HepG2 (cell line): ENCODE data around the gene ATP6V1F. TPM values are rescaled to one million over a fixed set of nuclear protein-coding genes. Genes with fewer than 3 reads are reported as not detected.
A peak's percentile ranks its signal among the peaks of the same experiment; 100 is the strongest.

Experiments
- ETV5 ChIP-seq: IDR thresholded peaks from 2 replicates; pipeline ENCODE4 v1.6.1; 2018; ENCODE audit warnings: missing biosample characterization, missing genetic modification reagents, inconsistent platforms, borderline replicate concordance
- GABPA ChIP-seq, 2 experiments: IDR thresholded peaks; 2 replicates each; pipeline ENCODE4 v1.6.1; 2011 to 2016; ENCODE audit warnings: low read depth in 2 of 2, low read length in 1 of 2, missing biosample characterization in 1 of 2, missing genetic modification characterization in 1 of 2
- GLI4 ChIP-seq: sonication (generic); formaldehyde crosslinking; IDR thresholded peaks from 2 replicates; pipeline ENCODE4 v1.5.1; 2020; ENCODE audit warnings: missing genetic modification reagents, mild to moderate bottlenecking, moderate library complexity, borderline replicate concordance
- HNF4G ChIP-seq, 2 experiments: sonication (generic) in 1 of 2; formaldehyde crosslinking in 1 of 2; IDR thresholded peaks; 2 replicates each; pipeline versions ENCODE4 v1.4.0 to v1.6.1; 2011 to 2020; ENCODE audit warnings: borderline replicate concordance in 2 of 2, low read depth in 2 of 2, mild to moderate bottlenecking in 2 of 2, low read length in 1 of 2, missing genetic modification reagents in 1 of 2, moderate library complexity in 1 of 2
- KAT8 ChIP-seq: IDR thresholded peaks from 2 replicates; pipeline ENCODE4 v1.6.1; 2016; ENCODE audit warnings: missing genetic modification reagents, missing compliant biosample characterization
- MIER2 ChIP-seq: IDR thresholded peaks from 2 replicates; pipeline ENCODE4 v1.6.1; 2016; ENCODE audit warnings: missing biosample characterization, missing genetic modification reagents
- MTF2 ChIP-seq: sonication (generic); formaldehyde crosslinking; IDR thresholded peaks from 2 replicates; pipeline ENCODE4 v1.5.0; 2020; ENCODE audit warnings: missing genetic modification reagents, borderline replicate concordance
- NAIF1 ChIP-seq: sonication (generic); formaldehyde crosslinking; IDR thresholded peaks from 2 replicates; pipeline ENCODE4 v1.5.0; 2020; ENCODE audit warnings: mild to moderate bottlenecking, missing genetic modification reagents, borderline replicate concordance
- NFKB2 ChIP-seq: sonication (generic); formaldehyde crosslinking; IDR thresholded peaks from 2 replicates; pipeline ENCODE4 v1.4.0; 2020; ENCODE audit warnings: missing genetic modification reagents, borderline replicate concordance
- PITX1 ChIP-seq: sonication (generic); formaldehyde crosslinking; IDR thresholded peaks from 2 replicates; pipeline ENCODE4 v1.5.1; 2020; ENCODE audit warnings: mild to moderate bottlenecking, missing genetic modification reagents
- SAP130 ChIP-seq: IDR thresholded peaks from 2 replicates; pipeline ENCODE4 v1.6.1; 2016; ENCODE audit warnings: low read depth
- TCF7 ChIP-seq: sonication (generic); IDR thresholded peaks from 2 replicates; pipeline ENCODE4 v1.6.1; 2016; ENCODE audit warnings: antibody characterized with exemption, low read depth
- TEAD3 ChIP-seq: optimal IDR thresholded peaks from 2 replicates; pipeline ENCODE3; 2016; ENCODE audit warnings: borderline replicate concordance
- TFAP4 ChIP-seq: sonication (generic); IDR thresholded peaks from 2 replicates; pipeline ENCODE4 v1.6.1; 2016; ENCODE audit warnings: low read depth, borderline replicate concordance
- TRIM24 ChIP-seq: sonication (generic); formaldehyde crosslinking; IDR thresholded peaks from 2 replicates; pipeline ENCODE4 v1.8.0; 2022; ENCODE audit warnings: mild to moderate bottlenecking, missing genetic modification reagents
- UBTF ChIP-seq: sonication (generic); formaldehyde crosslinking; IDR thresholded peaks from 2 replicates; pipeline ENCODE4 v1.4.0; 2020; ENCODE audit warnings: mild to moderate bottlenecking, missing genetic modification reagents
- WIZ ChIP-seq: sonication (generic); formaldehyde crosslinking; IDR thresholded peaks from 2 replicates; pipeline ENCODE4 v1.5.1; 2020; ENCODE audit warnings: mild to moderate bottlenecking, missing genetic modification reagents
- ZBTB7A ChIP-seq: sonication (generic); formaldehyde crosslinking; IDR thresholded peaks from 2 replicates; pipeline ENCODE4 v1.8.0; 2022; ENCODE audit warnings: mild to moderate bottlenecking, missing genetic modification reagents
- ZFX ChIP-seq: sonication (generic); formaldehyde crosslinking; IDR thresholded peaks from 2 replicates; pipeline ENCODE4 v1.4.0; 2020; ENCODE audit warnings: mild to moderate bottlenecking, low read depth, missing genetic modification reagents, moderate library complexity
- ZNF256 ChIP-seq: sonication (generic); formaldehyde crosslinking; conservative IDR thresholded peaks from 2 replicates; pipeline ENCODE4 v1.4.0; 2020; ENCODE audit warnings: missing genetic modification reagents
- ZNF350 ChIP-seq: sonication (generic); formaldehyde crosslinking; IDR thresholded peaks from 2 replicates; pipeline ENCODE4 v1.4.0; 2020; ENCODE audit warnings: mild to moderate bottlenecking, low read depth, missing genetic modification reagents, borderline replicate concordance
- ZNF562 ChIP-seq: sonication (generic); formaldehyde crosslinking; IDR thresholded peaks from 2 replicates; pipeline ENCODE4 v1.8.0; 2022; ENCODE audit warnings: missing genetic modification reagents, borderline replicate concordance
- ZNF616 ChIP-seq: sonication (generic); formaldehyde crosslinking; IDR thresholded peaks from 2 replicates; pipeline ENCODE4 v1.5.0; 2020; ENCODE audit warnings: low read depth, mild to moderate bottlenecking, missing genetic modification reagents
- ZNF746 ChIP-seq: sonication (generic); formaldehyde crosslinking; IDR thresholded peaks from 2 replicates; pipeline ENCODE4 v1.8.0; 2022; ENCODE audit warnings: mild to moderate bottlenecking, missing genetic modification reagents
- ZNF788 ChIP-seq: sonication (generic); formaldehyde crosslinking; IDR thresholded peaks from 2 replicates; pipeline ENCODE4 v1.5.0; 2020; ENCODE audit warnings: mild to moderate bottlenecking, missing genetic modification reagents, borderline replicate concordance
- ZSCAN12 ChIP-seq: sonication (generic); formaldehyde crosslinking; IDR thresholded peaks from 2 replicates; pipeline ENCODE4 v1.9.0; 2021; ENCODE audit warnings: mild to moderate bottlenecking, missing genetic modification reagents
- ZSCAN29 ChIP-seq: sonication (generic); formaldehyde crosslinking; conservative IDR thresholded peaks from 2 replicates; pipeline ENCODE4 v1.4.0; 2020; ENCODE audit warnings: mild to moderate bottlenecking, missing genetic modification reagents
- polyA plus RNA-seq, 8 experiments: library from polyadenylated mRNA; depleted of rRNA in 3 of 8; stranded (reverse) in 7 of 8; unstranded in 1 of 8; fragments of >200 nt; fragmentation: Illumina TruSeq in 4 of 8; extraction: Trizol in 4 of 8; gene quantifications; 2 replicates each; pipeline versions ENCODE4 v1.2.1 to v1.2.3, GENCODE V29; 2011 to 2016; ENCODE audit warnings: low read depth in 4 of 8, missing spikeins in 1 of 8, mixed read lengths in 1 of 8; ENCODE audit not compliant: insufficient read depth in 1 of 8
- total RNA-seq, 5 experiments: library from RNA; depleted of rRNA; stranded (reverse); fragments of >200 nt; fragmentation: Illumina TruSeq; extraction: Trizol; gene quantifications; 2 replicates each; pipeline ENCODE4 v1.2.3, GENCODE V29; 2016; ENCODE audit warnings: low read depth in 1 of 5

ATP6V1F gene
- total and polyA plus RNA-seq, 2 of the 13 experiments (the other 11 are each of a cell fraction or from before 2014, with no cell fraction given), result 87.2 to 132 TPM

GRCh38 chr7:128883622-128884448 lies 21.2 kb downstream of the ATP6V1F start (continued):
- TF ChIP-seq TRIM24 (CRISPR knock-in tag) (no peak), ZNF256 (peak; percentile 56; the same call in 1 of the 2 replicates), PITX1 (CRISPR knock-in tag) (0 out of 2 replicates have a peak, but pooled peaks have one; percentile 26), ZBTB7A (CRISPR knock-in tag) (peak; percentile 50; the same call in 1 of the 2 replicates), TCF7 (no peak), NAIF1 (CRISPR knock-in tag) (0 out of 2 replicates have a peak, but pooled peaks have one; percentile 13), HNF4G (IDR thresholded peaks at IDR 0.05; ENCODE audit: borderline replicate concordance, low read depth, low read length) (0 out of 2 replicates have a peak, but pooled peaks have one; percentile 5), HNF4G (CRISPR knock-in tag; IDR thresholded peaks at IDR 0.05; ENCODE audit: borderline replicate concordance, low read depth) (no peak), KAT8 (CRISPR knock-in tag) (peak; percentile 44; the same call in 1 of the 2 replicates), TEAD3 (CRISPR knock-in tag) (no peak), NFKB2 (CRISPR knock-in tag) (peak; percentile 83; the same call in 1 of the 2 replicates), ETV5 (CRISPR knock-in tag) (peak; percentile 72), ZSCAN29 (CRISPR knock-in tag) (no peak), UBTF (CRISPR knock-in tag) (0 out of 2 replicates have a peak, but pooled peaks have one; percentile 23), ZFX (CRISPR knock-in tag) (peak; percentile 73), ZNF746 (CRISPR knock-in tag) (peak; percentile 49; the same call in 1 of the 2 replicates), ZNF788 (CRISPR knock-in tag) (peak; percentile 15; the same call in 1 of the 2 replicates), MIER2 (CRISPR knock-in tag) (no peak), WIZ (CRISPR knock-in tag) (no peak), MTF2 (peak; percentile 70; the same call in 1 of the 2 replicates), TFAP4 (peak; percentile 46; the same call in 1 of the 2 replicates), ZNF562 (CRISPR knock-in tag) (no peak), ZSCAN12 (CRISPR knock-in tag) (no peak), ZNF616 (CRISPR knock-in tag) (peak; percentile 74; the same call in 1 of the 2 replicates), SAP130 (peak; percentile 35; the same call in 1 of the 2 replicates), GABPA (IDR thresholded peaks at IDR 0.05; ENCODE audit: low read depth, low read length) (no peak), GABPA (CRISPR knock-in tag; IDR thresholded peaks at IDR 0.05; ENCODE audit: low read depth) (peak; percentile 91), ZNF350 (CRISPR knock-in tag) (peak; percentile 34; the same call in 1 of the 2 replicates), GLI4 (peak; percentile 28; the same call in 1 of the 2 replicates)
